ENCODE results near the gene PROCA1.
"Not testable (repeated sequence)": the region's sequence is repeated elsewhere in the genome, so short reads cannot be mapped to it uniquely, and the experiment has no call there.

Gene PROCA1

DNA sequence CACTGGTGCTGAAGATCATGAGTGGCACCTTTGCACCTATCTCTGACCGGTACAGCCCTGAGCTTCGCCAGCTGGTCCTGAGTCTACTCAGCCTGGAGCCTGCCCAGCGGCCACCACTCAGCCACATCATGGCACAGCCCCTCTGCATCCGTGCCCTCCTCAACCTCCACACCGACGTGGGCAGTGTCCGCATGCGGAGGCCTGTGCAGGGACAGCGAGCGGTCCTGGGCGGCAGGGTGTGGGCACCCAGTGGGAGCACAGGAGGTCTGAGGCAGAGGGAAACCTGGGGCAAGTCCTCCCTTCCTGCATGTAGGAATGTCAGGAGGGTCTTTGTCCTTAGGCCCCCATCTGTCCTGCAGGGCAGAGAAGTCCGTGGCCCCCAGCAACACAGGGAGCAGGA lies 25.6 kb upstream of the PROCA1 start:
- H3K79me2 ChIP-seq (ENCODE audit: insufficient read depth, low read length): no peaks in the 10 kb centered on the region
- H3K4me2 ChIP-seq (ENCODE audit: insufficient read depth, low read length): no peak overlapping the region
- H3K27ac ChIP-seq (ENCODE audit: low read length): no peak overlapping the region
- H4K20me1 ChIP-seq (ENCODE audit: insufficient read depth, low read length): no peaks in the 10 kb centered on the region
- H3K9me3 ChIP-seq (ENCODE audit: insufficient read depth, low read length, severe bottlenecking): no peaks in the 10 kb centered on the region
- H3K4me3 ChIP-seq (ENCODE audit: low read depth in 1 of 2, low read length in 2 of 2): no peak overlapping the region
- ATAC-seq (ENCODE audit: insufficient read depth, low read depth) (no peak), DNase-seq (no peak)
- no peaks in the 10 kb centered on the region for H3K27me3 ChIP-seq (ENCODE audit: insufficient read depth, low read length, poor library complexity)
- no peaks in the 10 kb centered on the region for H3K4me1 ChIP-seq (ENCODE audit: insufficient read depth, low read length)
- no peak overlapping the region for H3K9ac ChIP-seq (ENCODE audit: low read depth, low read length)
- no peak overlapping the region for H2AFZ ChIP-seq (ENCODE audit: low read depth, low read length)
- no peaks in the 10 kb centered on the region for H3K36me3 ChIP-seq (ENCODE audit: insufficient read depth, low read length)
- TF ChIP-seq, protein P1, sequence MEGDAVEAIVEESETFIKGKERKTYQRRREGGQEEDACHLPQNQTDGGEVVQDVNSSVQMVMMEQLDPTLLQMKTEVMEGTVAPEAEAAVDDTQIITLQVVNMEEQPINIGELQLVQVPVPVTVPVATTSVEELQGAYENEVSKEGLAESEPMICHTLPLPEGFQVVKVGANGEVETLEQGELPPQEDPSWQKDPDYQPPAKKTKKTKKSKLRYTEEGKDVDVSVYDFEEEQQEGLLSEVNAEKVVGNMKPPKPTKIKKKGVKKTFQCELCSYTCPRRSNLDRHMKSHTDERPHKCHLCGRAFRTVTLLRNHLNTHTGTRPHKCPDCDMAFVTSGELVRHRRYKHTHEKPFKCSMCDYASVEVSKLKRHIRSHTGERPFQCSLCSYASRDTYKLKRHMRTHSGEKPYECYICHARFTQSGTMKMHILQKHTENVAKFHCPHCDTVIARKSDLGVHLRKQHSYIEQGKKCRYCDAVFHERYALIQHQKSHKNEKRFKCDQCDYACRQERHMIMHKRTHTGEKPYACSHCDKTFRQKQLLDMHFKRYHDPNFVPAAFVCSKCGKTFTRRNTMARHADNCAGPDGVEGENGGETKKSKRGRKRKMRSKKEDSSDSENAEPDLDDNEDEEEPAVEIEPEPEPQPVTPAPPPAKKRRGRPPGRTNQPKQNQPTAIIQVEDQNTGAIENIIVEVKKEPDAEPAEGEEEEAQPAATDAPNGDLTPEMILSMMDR (IDR thresholded peaks at IDR 0.05; ENCODE audit: borderline replicate concordance, extremely low read depth, low read length, poor library complexity, severe bottlenecking): no peak
- TF ChIP-seq EZH2 (IDR thresholded peaks at IDR 0.05; ENCODE audit: borderline replicate concordance, low read depth, low read length, severe bottlenecking): no peak

DNA sequence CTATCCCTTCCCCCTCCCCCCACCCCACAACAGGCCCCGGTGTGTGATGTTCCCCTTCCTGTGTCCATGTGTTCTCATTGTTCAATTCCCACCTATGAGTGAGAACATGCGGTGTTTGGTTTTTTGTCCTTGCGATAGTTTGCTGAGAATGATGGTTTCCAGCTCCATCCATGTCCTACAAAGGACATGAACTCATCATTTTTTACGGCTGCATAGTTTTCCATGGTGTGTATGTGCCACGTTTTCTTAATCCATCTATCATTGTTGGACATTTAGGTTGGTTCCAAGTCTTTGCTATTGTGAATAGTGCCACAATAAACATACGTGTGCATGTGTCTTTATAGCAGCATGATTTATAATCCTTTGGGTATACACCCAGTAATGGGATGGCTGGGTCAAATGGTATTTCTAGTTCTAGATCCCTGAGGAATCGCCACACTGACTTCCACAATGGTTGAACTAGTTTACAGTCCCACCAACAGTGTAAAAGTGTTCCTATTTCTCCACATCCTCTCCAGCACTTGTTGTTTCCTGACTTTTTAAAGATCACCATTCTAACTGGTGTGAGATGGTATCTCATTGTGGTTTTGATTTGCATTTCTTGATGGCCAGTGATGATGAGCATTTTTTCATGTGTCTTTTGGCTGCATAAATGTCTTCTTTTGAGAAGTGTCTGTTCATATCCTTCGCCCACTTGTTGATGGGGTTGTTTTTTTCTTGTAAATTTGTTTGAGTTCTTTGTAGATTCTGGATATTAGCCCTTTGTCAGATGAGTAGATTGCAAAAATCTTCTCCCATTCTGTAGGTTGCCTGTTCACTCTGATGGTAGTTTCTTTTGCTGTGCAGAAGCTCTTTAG lies 24.5 kb upstream of the PROCA1 start:
- H3K9ac ChIP-seq (ENCODE audit: low read depth, low read length); DNase-seq; H3K27me3 ChIP-seq (ENCODE audit: insufficient read depth, low read length, poor library complexity); H2AFZ ChIP-seq (ENCODE audit: low read depth, low read length); H3K4me3 ChIP-seq (ENCODE audit: low read depth in 1 of 2, low read length in 2 of 2); H3K4me1 ChIP-seq (ENCODE audit: insufficient read depth, low read length); ATAC-seq (ENCODE audit: insufficient read depth, low read depth); H3K27ac ChIP-seq (ENCODE audit: low read length); H3K79me2 ChIP-seq (ENCODE audit: insufficient read depth, low read length); H3K36me3 ChIP-seq (ENCODE audit: insufficient read depth, low read length); H3K4me2 ChIP-seq (ENCODE audit: insufficient read depth, low read length); H4K20me1 ChIP-seq (ENCODE audit: insufficient read depth, low read length); H3K9me3 ChIP-seq (ENCODE audit: insufficient read depth, low read length, severe bottlenecking): not testable (repeated sequence)

DNA sequence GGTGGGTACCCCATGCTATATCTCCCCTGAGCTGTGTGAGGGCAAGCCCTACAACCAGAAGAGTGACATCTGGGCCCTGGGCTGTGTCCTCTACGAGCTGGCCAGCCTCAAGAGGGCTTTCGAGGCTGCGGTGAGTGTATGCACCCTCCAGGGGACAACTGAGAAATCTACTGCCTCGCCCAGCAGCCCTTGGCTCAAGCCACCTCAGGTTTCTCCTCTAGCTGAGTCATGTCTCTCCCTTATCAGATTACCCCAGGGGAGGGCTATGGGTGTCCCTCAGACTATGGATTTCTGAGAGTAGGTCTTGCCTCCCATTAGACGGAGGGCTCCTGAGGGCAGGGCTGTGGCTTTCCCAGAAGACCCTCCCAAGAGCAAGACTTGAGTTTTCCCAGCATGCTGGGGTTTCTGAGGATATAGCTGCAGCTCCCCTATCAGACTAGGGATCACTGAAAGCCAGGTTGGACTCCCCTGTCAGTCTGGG lies 23.6 kb upstream of the PROCA1 start:
- TF ChIP-seq, protein P1 (IDR thresholded peaks at IDR 0.05; ENCODE audit: borderline replicate concordance, extremely low read depth, low read length, poor library complexity, severe bottlenecking): no peak
- no peak for TF ChIP-seq EZH2 (IDR thresholded peaks at IDR 0.05; ENCODE audit: borderline replicate concordance, low read depth, low read length, severe bottlenecking)
- ATAC-seq (ENCODE audit: insufficient read depth, low read depth) (no peak), DNase-seq (no peak)
- Histone ChIP-seq H3K4me1 (ENCODE audit: insufficient read depth, low read length) (no peaks in the 10 kb centered on the region), H3K9ac (ENCODE audit: low read depth, low read length) (no peak overlapping the region), H3K79me2 (ENCODE audit: insufficient read depth, low read length) (no peaks in the 10 kb centered on the region), H3K36me3 (ENCODE audit: insufficient read depth, low read length) (no peaks in the 10 kb centered on the region), H3K4me2 (ENCODE audit: insufficient read depth, low read length) (no peak overlapping the region), H3K9me3 (ENCODE audit: insufficient read depth, low read length, severe bottlenecking) (no peaks in the 10 kb centered on the region), H3K4me3 (ENCODE audit: low read depth in 1 of 2, low read length in 2 of 2) (no peak overlapping the region), H3K27me3 (ENCODE audit: insufficient read depth, low read length, poor library complexity) (no peaks in the 10 kb centered on the region), H3K27ac (ENCODE audit: low read length) (no peak overlapping the region), H4K20me1 (ENCODE audit: insufficient read depth, low read length) (no peaks in the 10 kb centered on the region), H2AFZ (ENCODE audit: low read depth, low read length) (no peak overlapping the region)

DNA sequence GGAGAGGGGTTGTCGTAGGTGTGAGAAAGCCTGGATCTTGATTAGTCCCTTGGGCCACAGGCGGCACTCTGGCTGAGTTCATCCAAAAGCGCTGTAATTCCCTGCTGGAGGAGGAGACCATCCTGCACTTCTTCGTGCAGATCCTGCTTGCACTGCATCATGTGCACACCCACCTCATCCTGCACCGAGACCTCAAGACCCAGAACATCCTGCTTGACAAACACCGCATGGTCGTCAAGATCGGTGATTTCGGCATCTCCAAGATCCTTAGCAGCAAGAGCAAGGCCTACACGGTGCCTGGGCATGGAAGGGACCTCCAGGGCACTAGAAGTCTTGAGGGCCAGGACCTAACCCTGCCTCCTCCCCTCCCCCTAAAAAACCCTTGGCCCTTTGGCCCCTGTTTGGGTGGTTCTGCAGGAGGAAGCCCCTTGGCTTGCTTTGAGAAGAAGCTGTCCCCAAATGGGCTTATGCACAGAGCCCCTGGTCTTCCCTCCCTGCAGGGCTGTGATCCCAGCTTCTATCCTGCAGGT lies 23.1 kb upstream of the PROCA1 start:
- no peaks in the 10 kb centered on the region for H4K20me1 ChIP-seq (ENCODE audit: insufficient read depth, low read length)
- H3K27ac ChIP-seq (ENCODE audit: low read length): no peak overlapping the region
- H3K4me3 ChIP-seq (ENCODE audit: low read depth in 1 of 2, low read length in 2 of 2): no peak overlapping the region
- DNase-seq (no peak), ATAC-seq (ENCODE audit: insufficient read depth, low read depth) (no peak)
- H3K79me2 ChIP-seq (ENCODE audit: insufficient read depth, low read length): no peaks in the 10 kb centered on the region
- H3K9ac ChIP-seq (ENCODE audit: low read depth, low read length): no peak overlapping the region
- no peaks in the 10 kb centered on the region for H3K9me3 ChIP-seq (ENCODE audit: insufficient read depth, low read length, severe bottlenecking)
- H3K27me3 ChIP-seq (ENCODE audit: insufficient read depth, low read length, poor library complexity): no peaks in the 10 kb centered on the region
- no peak overlapping the region for H2AFZ ChIP-seq (ENCODE audit: low read depth, low read length)
- 0 out of 2 replicates have a peak, but pooled peaks cover 1% of the 10 kb centered on the region for H3K4me1 ChIP-seq (ENCODE audit: insufficient read depth, low read length)
- H3K36me3 ChIP-seq (ENCODE audit: insufficient read depth, low read length): no peaks in the 10 kb centered on the region
- TF ChIP-seq EZH2 (IDR thresholded peaks at IDR 0.05; ENCODE audit: borderline replicate concordance, low read depth, low read length, severe bottlenecking): no peak
- TF ChIP-seq, protein P1 (IDR thresholded peaks at IDR 0.05; ENCODE audit: borderline replicate concordance, extremely low read depth, low read length, poor library complexity, severe bottlenecking): no peak
- H3K4me2 ChIP-seq (ENCODE audit: insufficient read depth, low read length): no peak overlapping the region
